Aorta (tissue), 5 donors: ENCODE measurements around the gene RSU1. TPM values are rescaled to one million over a fixed set of nuclear protein-coding genes. Genes with fewer than 3 reads are reported as not detected.

Experiments
- ATAC-seq: fragments of 200-7000 bp; cut with Tn5 transposase; one replicate; pipeline ENCODE4 v1.9.1; 2022; ENCODE audit warnings: moderate library complexity; ENCODE audit not compliant: low FRiP score
- DNase-seq, 2 donors: peaks; one replicate each; pipeline ENCODE4 v3.0.0-alpha.2; 2020
- H3K27ac ChIP-seq, 2 donors: one replicate each; pipeline ENCODE4 v1.5.1; 2013; ENCODE audit warnings: low read length in 2 of 2, mild to moderate bottlenecking in 2 of 2, moderate library complexity in 2 of 2, control low read depth in 1 of 2, inconsistent platforms in 1 of 2, low read depth in 1 of 2
- H3K27me3 ChIP-seq, 2 donors: one replicate each; pipeline ENCODE4 v1.6.1; 2013; ENCODE audit warnings: control low read depth in 1 of 2, low read length in 1 of 2, mild to moderate bottlenecking in 1 of 2, moderate library complexity in 1 of 2; ENCODE audit not compliant: insufficient read depth in 2 of 2, control insufficient read depth in 1 of 2
- H3K36me3 ChIP-seq, 2 donors: one replicate each; pipeline ENCODE4 v1.6.1; 2013; ENCODE audit warnings: control low read depth in 1 of 2, low read length in 1 of 2, mild to moderate bottlenecking in 1 of 2; ENCODE audit not compliant: insufficient read depth in 2 of 2, control insufficient read depth in 1 of 2
- H3K4me1 ChIP-seq, 2 donors: one replicate each; pipeline ENCODE4 v1.6.1; 2013; ENCODE audit warnings: low read length in 2 of 2, control low read depth in 1 of 2, mild to moderate bottlenecking in 1 of 2, moderate library complexity in 1 of 2; ENCODE audit not compliant: insufficient read depth in 2 of 2, control insufficient read depth in 1 of 2
- H3K4me3 ChIP-seq, 2 donors: one replicate each; pipeline ENCODE4 v1.5.1; 2013; ENCODE audit warnings: low read length in 2 of 2, control low read depth in 1 of 2, mild to moderate bottlenecking in 1 of 2
- H3K9me3 ChIP-seq: one replicate; pipeline ENCODE4 v1.6.1; 2013; ENCODE audit warnings: mild to moderate bottlenecking, low read length; ENCODE audit not compliant: control insufficient read depth
- WGBS, 2 donors: extraction: QIAGEN DNeasy Blood & Tissue Kit; methylation state at CpG; one replicate each; pipeline ENCODE4 v1.1.7; 2013; 5-methylcytosine and 5-hydroxymethylcytosine counted together
- intact Hi-C, 2 donors: fragments of 100-400 bp; cut with DNase I; formaldehyde crosslinking; loops; one replicate each; pipeline versions ENCODE4 v1.14.2 to v1.15.0; 2022
- polyA plus RNA-seq, 2 donors: library from polyadenylated mRNA; stranded (reverse); fragments of 200-250 nt; gene quantifications; one replicate each; pipeline ENCODE4 v1.2.3, GENCODE V29; 2013
- total RNA-seq, 2 donors: library from RNA; stranded (reverse); fragmentation: NEBNext Ultra II Directional; extraction: Animal tissue kit (Norgen Biotek cat#: 25700); gene quantifications; one replicate each; pipeline ENCODE4 v1.2.1, GENCODE V29; 2021
- donor health status: healthy with polysubstance abuse.
- donor health status: Bipolar disorder and iron deficiency.
- donor health status: DM: no; HTN: no; CAD: no.
- donor health status: DM: no; HTN: no; CAD: no.
- donor health status: DM: yes; HTN: yes; CAD: no.

The RSU1 gene
- total and polyA plus RNA-seq, 4 donors, result 65.0 to 130 (median 107) TPM

DNA sequence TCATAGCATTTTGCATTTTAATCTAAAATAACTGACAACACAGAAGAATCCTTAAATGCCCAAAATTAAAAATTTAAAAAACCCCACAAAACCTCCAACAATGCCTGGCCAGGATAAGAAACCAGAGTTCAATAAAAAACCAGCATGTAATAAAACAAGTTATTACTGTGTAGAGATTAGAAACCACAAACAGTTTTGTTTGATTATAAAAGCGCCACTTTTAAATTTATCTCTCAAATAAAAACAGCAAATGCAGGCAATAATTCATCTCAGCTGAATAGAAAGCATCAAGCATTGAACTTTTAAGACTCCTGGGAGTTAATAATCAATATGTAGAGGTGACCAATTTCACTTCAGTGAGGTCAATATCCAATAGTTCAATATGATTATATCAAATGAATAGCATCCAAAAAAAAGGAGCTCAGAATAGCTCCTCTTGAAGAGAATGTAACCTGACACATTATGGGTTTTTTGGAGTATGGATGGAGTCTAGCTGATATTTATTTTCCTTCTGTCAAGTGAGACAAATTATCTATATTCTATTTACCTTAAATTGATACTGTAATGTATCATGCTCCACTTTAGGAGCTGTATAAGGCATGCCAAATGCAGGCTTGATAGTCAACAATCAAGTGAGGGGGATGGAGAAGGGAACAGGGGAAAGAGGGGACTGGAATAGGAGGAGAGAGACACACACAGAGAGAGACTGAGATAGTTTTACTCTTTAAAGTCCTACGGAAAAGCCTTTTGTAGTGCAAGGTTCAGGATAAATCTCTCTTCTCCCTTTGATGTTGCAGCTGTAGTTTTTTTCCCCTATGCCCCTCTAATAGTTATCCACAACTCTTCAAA lies 130.9 kb downstream of the RSU1 start:
- no peak for ATAC-seq
- DNase-seq, result no peak
- Histone ChIP-seq H3K4me3 (no peak overlapping the region), H3K4me1 (peaks cover 0 to 3% of the 10 kb centered on the region in 2 donors), H3K27ac (no peak overlapping the region), H3K36me3 (no peaks in the 10 kb centered on the region), H3K9me3 (no peaks in the 10 kb centered on the region), H3K27me3 (no peaks in the 10 kb centered on the region)
- intact Hi-C loops, result loop anchor here in 1 of 2 donors (10.0 kb wide), 1 partner anchor 359 kb away; no protein-coding TSS in a partner anchor
- 47 to 75% methylated on average over 2 of the region's 2 CpGs for WGBS, 2 donors

DNA sequence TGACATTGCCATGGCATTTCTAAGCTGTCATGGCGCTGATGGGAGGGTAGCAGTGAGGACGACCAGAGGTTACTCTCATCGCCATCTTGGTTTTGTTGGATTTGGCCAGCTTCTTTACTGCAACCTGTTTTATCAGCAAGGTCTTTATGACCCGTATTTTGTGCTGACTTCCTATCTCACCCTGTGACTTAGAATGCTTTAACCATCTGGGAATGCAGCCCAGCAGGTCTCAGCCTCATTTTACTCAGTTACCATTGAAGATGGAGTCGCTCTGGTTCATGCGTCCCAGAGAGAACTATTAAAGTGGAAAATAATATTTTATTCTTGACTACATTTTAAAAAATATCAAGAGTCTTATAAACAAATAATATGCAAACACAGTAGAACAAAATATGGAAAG lies 131.7 kb downstream of the RSU1 start:
- ATAC-seq (no peak), DNase-seq (no peak)
- H3K4me3 ChIP-seq, result no peak overlapping the region
- peaks cover 1 to 3% of the 10 kb centered on the region in 2 donors for H3K4me1 ChIP-seq
- no peaks in the 10 kb centered on the region for H3K27me3 ChIP-seq
- no peaks in the 10 kb centered on the region for H3K36me3 ChIP-seq
- H3K27ac ChIP-seq, result no peak overlapping the region
- WGBS, 2 donors, result 88 to 92% methylated on average over 6 of the region's 6 CpGs
- no peaks in the 10 kb centered on the region for H3K9me3 ChIP-seq
- intact Hi-C loops, result loop anchor here in 1 of 2 donors (10.0 kb wide), 1 partner anchor 359 kb away; no protein-coding TSS in a partner anchor

- ATAC-seq (no peak), DNase-seq (no peak)
- Histone ChIP-seq H3K27ac (no peak overlapping the region), H3K4me1 (peaks cover 2 to 5% of the 10 kb centered on the region in 2 donors), H3K27me3 (no peaks in the 10 kb centered on the region), H3K9me3 (no peaks in the 10 kb centered on the region), H3K4me3 (no peak overlapping the region), H3K36me3 (no peaks in the 10 kb centered on the region)
- 92 to 93% methylated on average over 1 of the region's 1 CpG for WGBS, 2 donors
- intact Hi-C loops, result loop anchor here in 1 of 2 donors (10.0 kb wide), 1 partner anchor 363 kb away; no protein-coding TSS in a partner anchor
Observed at GRCh38 chr10:16681521-16681920, 135.7 kb downstream of the RSU1 start.

DNA sequence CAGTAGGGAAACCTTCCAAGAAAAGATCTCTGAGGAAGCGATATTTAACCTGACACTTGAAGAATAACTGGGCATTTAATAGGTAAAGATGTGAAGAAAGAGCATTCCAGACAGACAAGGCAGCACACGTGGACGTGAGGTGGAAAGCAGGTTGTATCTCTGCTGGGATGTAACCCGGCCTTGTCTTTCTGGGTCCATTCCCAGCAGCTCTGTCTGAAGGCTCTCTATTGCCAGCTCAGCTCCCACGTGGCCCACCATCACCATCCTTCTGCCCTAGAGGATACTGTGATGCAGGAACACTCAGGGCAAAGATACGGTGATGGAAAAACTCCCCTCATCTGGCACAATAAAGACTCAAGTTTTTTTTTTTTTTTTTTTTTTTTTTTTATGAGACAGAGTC lies 137.7 kb downstream of the RSU1 start:
- Histone ChIP-seq H3K27ac (no peak overlapping the region), H3K36me3 (no peaks in the 10 kb centered on the region), H3K4me1 (peaks cover 2% of the 10 kb centered on the region in 2 donors), H3K27me3 (no peaks in the 10 kb centered on the region), H3K9me3 (no peaks in the 10 kb centered on the region), H3K4me3 (no peak overlapping the region)
- ATAC-seq (no peak), DNase-seq (no peak)
- intact Hi-C loops, result no loop called here
- WGBS, 2 donors, result 89 to 91% methylated on average over 6 of the region's 6 CpGs

GRCh38 chr10:16675334-16675733 lies 141.9 kb downstream of the RSU1 start:
- 53 to 86% methylated on average over 2 of the region's 2 CpGs for WGBS, 2 donors
- Histone ChIP-seq H3K27me3 (no peaks in the 10 kb centered on the region), H3K36me3 (no peaks in the 10 kb centered on the region), H3K4me3 (no peak overlapping the region), H3K4me1 (peaks cover 2% of the 10 kb centered on the region in 2 donors), H3K27ac (no peak overlapping the region), H3K9me3 (no peaks in the 10 kb centered on the region)
- DNase-seq (no peak), ATAC-seq (no peak)
- intact Hi-C loops, result no loop called here

GRCh38 chr10:16674147-16674703 lies 143.0 kb downstream of the RSU1 start:
- no peaks in the 10 kb centered on the region for H3K9me3 ChIP-seq
- WGBS, 2 donors, result 80 to 87% methylated on average over 9 of the region's 9 CpGs
- intact Hi-C loops, result no loop called here
- no peak overlapping the region for H3K4me3 ChIP-seq
- no peaks in the 10 kb centered on the region for H3K27me3 ChIP-seq
- H3K4me1 ChIP-seq, result peaks cover 2% of the 10 kb centered on the region in 2 donors
- no peak overlapping the region for H3K27ac ChIP-seq
- DNase-seq, result no peak
- no peaks in the 10 kb centered on the region for H3K36me3 ChIP-seq
- ATAC-seq, result no peak

DNA sequence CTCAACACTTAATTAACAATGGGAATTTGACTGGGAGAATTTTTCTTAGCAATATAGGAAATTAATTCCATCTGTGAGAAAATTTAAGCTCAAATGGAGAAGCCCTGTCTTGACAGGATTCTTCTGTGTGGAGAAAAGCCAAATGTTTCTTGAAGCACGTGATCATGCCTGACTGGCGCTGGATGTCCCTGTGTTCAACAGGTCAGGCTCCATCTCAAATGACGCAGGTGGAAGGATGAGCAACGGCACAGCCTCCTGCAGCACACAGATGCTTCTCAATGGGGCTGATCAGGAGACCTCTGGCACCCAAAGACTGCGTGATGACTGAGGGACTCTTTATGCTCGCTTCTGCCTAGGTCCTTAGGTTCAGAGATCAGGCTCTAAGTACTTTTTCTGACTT lies 143.8 kb downstream of the RSU1 start:
- Histone ChIP-seq H3K4me1 (peaks cover 2% of the 10 kb centered on the region in 2 donors), H3K27me3 (no peaks in the 10 kb centered on the region), H3K27ac (no peak overlapping the region), H3K36me3 (no peaks in the 10 kb centered on the region), H3K9me3 (no peaks in the 10 kb centered on the region), H3K4me3 (no peak overlapping the region)
- 91 to 93% methylated on average over 6 of the region's 6 CpGs for WGBS, 2 donors
- DNase-seq (no peak), ATAC-seq (no peak)
- intact Hi-C loops, result no loop called here

DNA sequence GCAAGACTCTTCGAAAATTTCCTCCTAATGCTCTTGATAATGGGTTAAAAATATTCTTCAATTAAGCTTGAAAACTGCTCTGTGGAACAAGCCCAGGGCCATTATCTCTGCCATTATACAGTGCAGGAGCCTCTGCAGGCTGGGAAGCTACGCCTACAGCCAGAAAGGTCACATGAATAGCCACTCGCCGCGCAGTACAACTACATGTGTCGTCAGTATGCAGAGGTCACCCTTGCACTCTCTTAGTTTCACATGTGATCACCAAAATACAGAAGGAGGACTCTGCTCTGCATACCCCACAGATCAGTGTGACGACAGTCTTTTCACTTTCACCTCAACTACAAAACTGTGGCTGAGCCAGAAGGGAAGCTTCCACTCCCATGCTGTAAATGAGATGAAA lies 153.8 kb downstream of the RSU1 start:
- 95% methylated on average over 7 of the region's 7 CpGs for WGBS, 2 donors
- ATAC-seq, result no peak

DNA sequence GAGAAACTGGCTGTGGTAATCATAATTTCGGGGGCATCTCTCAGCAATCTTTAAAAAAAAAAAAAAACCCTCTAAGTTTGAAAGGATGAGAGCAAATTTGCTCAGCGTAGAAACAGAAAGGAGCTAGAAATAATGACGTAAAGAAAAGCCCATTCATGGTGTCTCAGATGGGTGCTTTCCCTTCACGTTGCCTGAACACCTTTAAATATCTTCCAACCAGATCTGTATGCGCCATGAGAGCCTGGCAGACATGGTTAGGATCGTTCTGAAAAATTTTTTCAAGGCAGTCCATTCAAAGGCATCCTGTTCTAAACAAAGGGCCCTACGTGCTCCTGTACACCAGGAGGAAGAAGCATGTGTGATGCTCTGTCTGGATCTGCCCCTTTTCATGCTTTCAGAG lies 154.3 kb downstream of the RSU1 start:
- no peaks in the 10 kb centered on the region for H3K27me3 ChIP-seq
- ATAC-seq (no peak), DNase-seq (no peak)
- H3K4me1 ChIP-seq, result no peaks in the 10 kb centered on the region
- no peak overlapping the region for H3K4me3 ChIP-seq
- intact Hi-C loops, result no loop called here
- no peak overlapping the region for H3K27ac ChIP-seq
- no peaks in the 10 kb centered on the region for H3K36me3 ChIP-seq
- H3K9me3 ChIP-seq, result no peaks in the 10 kb centered on the region
- 93 to 95% methylated on average over 7 of the region's 7 CpGs for WGBS, 2 donors

More for the DNA sequence above, 153.8 kb downstream of the RSU1 start:
- Histone ChIP-seq H3K27me3 (no peaks in the 10 kb centered on the region), H3K36me3 (no peaks in the 10 kb centered on the region), H3K9me3 (no peaks in the 10 kb centered on the region), H3K27ac (no peak overlapping the region), H3K4me3 (no peak overlapping the region), H3K4me1 (no peaks in the 10 kb centered on the region)
- intact Hi-C loops, result no loop called here
- DNase-seq, result no peak
